IMR-90 (cell line): Measurements from ENCODE around the gene SGPL1. TPM values are rescaled to one million over a fixed set of nuclear protein-coding genes. Genes with fewer than 3 reads are reported as not detected.

Experiments
- ATAC-seq: fragments of 200-7000 bp; cut with Tn5 transposase; 2 replicates; pipeline ENCODE4 v1.9.1; 2020; ENCODE audit warnings: low read depth, mild to moderate bottlenecking, moderate library complexity
- BruUV-seq: library from RNA; stranded (reverse); fragments of 400-500 nt; replicated peaks from 2 replicates; lab custom pipeline; 2021; lab: Mats Ljungman, UMichigan
- CTCF ChIA-PET: fragments of 300-600 bp; formaldehyde crosslinking; extraction: SDS; loops from one replicate; lab custom pipeline; 2021; ENCODE audit warnings: antibody characterized with exemption; lab: Yijun Ruan, JAX
- POLR2A ChIA-PET: fragments of 300-600 bp; sonication (Branson Sonifier 250); formaldehyde crosslinking; loops from one replicate; lab custom pipeline; 2022; ENCODE audit warnings: antibody characterized with exemption; ENCODE audit not compliant: unreplicated experiment; lab: Charles Lee
- DNase-seq: peaks from one replicate; pipeline ENCODE4 v3.0.0; 2013
- H2AFZ ChIP-seq: replicated peaks from 2 replicates; pipeline ENCODE3; 2013; ENCODE audit warnings: low read length, mild to moderate bottlenecking; ENCODE audit not compliant: poor library complexity
- H2AK5ac ChIP-seq: 2 replicates; pipeline ENCODE4 v1.6.1; 2013; ENCODE audit warnings: low read depth, low read length, inconsistent platforms
- H2AK9ac ChIP-seq: replicated peaks from 2 replicates; pipeline ENCODE3; 2013; ENCODE audit warnings: mild to moderate bottlenecking, low read depth, low read length, moderate library complexity; ENCODE audit not compliant: poor library complexity
- H2BK120ac ChIP-seq: 2 replicates; pipeline ENCODE4 v1.6.1; 2013; ENCODE audit warnings: low read depth, low read length, inconsistent platforms
- H2BK15ac ChIP-seq: 3 replicates; pipeline ENCODE4 v1.6.1; 2013; ENCODE audit warnings: low read depth, low read length, inconsistent platforms
- H2BK20ac ChIP-seq: 2 replicates; pipeline ENCODE4 v1.6.1; 2013; ENCODE audit warnings: low read depth, mild to moderate bottlenecking, inconsistent platforms, low read length, moderate library complexity
- H2BK5ac ChIP-seq: 2 replicates; pipeline ENCODE4 v1.6.1; 2013; ENCODE audit warnings: mild to moderate bottlenecking, low read depth, low read length, inconsistent platforms; ENCODE audit not compliant: poor library complexity, severe bottlenecking
- H3K14ac ChIP-seq: replicated peaks from 2 replicates; pipeline ENCODE4 v1.6.1; 2013; ENCODE audit warnings: low read depth, low read length, inconsistent platforms
- H3K18ac ChIP-seq: 2 replicates; pipeline ENCODE4 v1.6.1; 2013; ENCODE audit warnings: low read depth, low read length, control low read depth
- H3K23ac ChIP-seq: 2 replicates; pipeline ENCODE4 v1.6.1; 2013; ENCODE audit warnings: low read depth, low read length, inconsistent platforms
- H3K27ac ChIP-seq: 2 replicates; pipeline ENCODE4 v1.5.1; 2013; ENCODE audit warnings: mild to moderate bottlenecking, control low read depth, low read length; ENCODE audit not compliant: insufficient read depth
- H3K27me3 ChIP-seq: 2 replicates; pipeline ENCODE4 v1.6.1; 2013; ENCODE audit warnings: low read length; ENCODE audit not compliant: control insufficient read depth, insufficient read depth
- H3K36me3 ChIP-seq: 2 replicates; pipeline ENCODE4 v1.6.1; 2013; ENCODE audit warnings: low read length, mixed read lengths; ENCODE audit not compliant: control insufficient read depth, insufficient read depth
- H3K4ac ChIP-seq: 2 replicates; pipeline ENCODE4 v1.6.1; 2013; ENCODE audit warnings: low read depth, low read length, inconsistent platforms
- H3K4me1 ChIP-seq: 2 replicates; pipeline ENCODE4 v1.6.1; 2013; ENCODE audit warnings: low read length, mixed read lengths; ENCODE audit not compliant: control insufficient read depth, insufficient read depth
- H3K4me2 ChIP-seq: 2 replicates; pipeline ENCODE4 v1.6.1; 2013; ENCODE audit warnings: low read depth, mild to moderate bottlenecking, control low read depth, low read length, moderate library complexity
- H3K4me3 ChIP-seq: 2 replicates; pipeline ENCODE4 v1.5.1; 2013; ENCODE audit warnings: low read depth, mild to moderate bottlenecking, control low read depth, low read length, moderate library complexity; ENCODE audit not compliant: insufficient read depth
- H3K56ac ChIP-seq: 2 replicates; pipeline ENCODE4 v1.6.1; 2013; ENCODE audit warnings: low read length, inconsistent platforms; ENCODE audit not compliant: insufficient read depth; ENCODE audit errors: extremely low read depth
- H3K79me1 ChIP-seq, 2 experiments: 2 replicates each; pipeline ENCODE4 v1.6.1; 2013; ENCODE audit warnings: low read length in 2 of 2, inconsistent platforms in 1 of 2, low read depth in 1 of 2
- H3K9ac ChIP-seq: 2 replicates; pipeline ENCODE4 v1.6.1; 2013; ENCODE audit warnings: low read depth, low read length, control low read depth
- H3K9me1 ChIP-seq: 2 replicates; pipeline ENCODE4 v1.6.1; 2013; ENCODE audit warnings: low read length, inconsistent platforms; ENCODE audit not compliant: insufficient read depth
- H3K9me3 ChIP-seq: 2 replicates; pipeline ENCODE4 v1.6.1; 2013; ENCODE audit warnings: low read length; ENCODE audit not compliant: control insufficient read depth, insufficient read depth
- H4K20me1 ChIP-seq: 2 replicates; pipeline ENCODE4 v1.6.1; 2013; ENCODE audit warnings: low read length, inconsistent platforms; ENCODE audit not compliant: insufficient read depth
- H4K5ac ChIP-seq: 2 replicates; pipeline ENCODE4 v1.6.1; 2013; ENCODE audit warnings: mild to moderate bottlenecking, low read depth, low read length, control low read depth
- H4K8ac ChIP-seq, 2 experiments: 2 replicates each; pipeline ENCODE4 v1.6.1; 2013; ENCODE audit warnings: low read depth in 2 of 2, low read length in 2 of 2, control low read depth in 1 of 2, inconsistent platforms in 1 of 2
- H4K91ac ChIP-seq: 2 replicates; pipeline ENCODE4 v1.6.1; 2013; ENCODE audit warnings: low read depth, low read length, inconsistent platforms; ENCODE audit not compliant: insufficient read depth
- BHLHE40 ChIP-seq: fragments of 150-350 bp; IDR thresholded peaks from 2 replicates; pipeline ENCODE4 v1.6.1; 2016; ENCODE audit warnings: mild to moderate bottlenecking, low read depth, low read length
- CEBPB ChIP-seq: IDR thresholded peaks from 2 replicates; pipeline ENCODE4 v1.6.1; 2012; ENCODE audit warnings: low read depth, low read length, improper control_type of control experiment
- CHD1 ChIP-seq: IDR thresholded peaks from 2 replicates; pipeline ENCODE4 v1.6.1; 2012; ENCODE audit warnings: low read depth, low read length, improper control_type of control experiment
- CTCF ChIP-seq: conservative IDR thresholded peaks from 2 replicates; pipeline ENCODE4 v1.5.1; 2012; ENCODE audit warnings: mild to moderate bottlenecking, low read depth, low read length, improper control_type of control experiment
- ELK1 ChIP-seq: fragments of 150-350 bp; IDR thresholded peaks from 2 replicates; pipeline ENCODE4 v1.6.1; 2016; ENCODE audit warnings: low read depth, mild to moderate bottlenecking, low read length, moderate library complexity, borderline replicate concordance
- FOS ChIP-seq: fragments of 150-350 bp; IDR thresholded peaks from 2 replicates; pipeline ENCODE4 v1.6.1; 2016; ENCODE audit warnings: low read depth, low read length
- MAFK ChIP-seq: IDR thresholded peaks from 2 replicates; pipeline ENCODE4 v1.6.1; 2012; ENCODE audit warnings: low read depth, low read length, improper control_type of control experiment
- MAZ ChIP-seq: IDR thresholded peaks from 2 replicates; pipeline ENCODE4 v1.6.1; 2012; ENCODE audit warnings: low read depth, mild to moderate bottlenecking, low read length, improper control_type of control experiment, moderate library complexity, borderline replicate concordance
- MXI1 ChIP-seq: IDR thresholded peaks from 2 replicates; pipeline ENCODE4 v1.6.1; 2012; ENCODE audit warnings: low read depth, mild to moderate bottlenecking, low read length, moderate library complexity, borderline replicate concordance
- NFE2L2 ChIP-seq: fragments of 150-350 bp; IDR thresholded peaks from 2 replicates; pipeline ENCODE4 v1.6.1; 2016; ENCODE audit warnings: low read depth, mild to moderate bottlenecking, low read length
- POLR2A ChIP-seq: IDR thresholded peaks from 2 replicates; pipeline ENCODE4 v1.6.1; 2012; ENCODE audit warnings: mild to moderate bottlenecking, low read depth, low read length
- RAD21 ChIP-seq: IDR thresholded peaks from 2 replicates; pipeline ENCODE4 v1.6.1; 2012; ENCODE audit warnings: low read length, improper control_type of control experiment
- RCOR1 ChIP-seq: IDR thresholded peaks from 2 replicates; pipeline ENCODE4 v1.6.1; 2012; ENCODE audit warnings: mild to moderate bottlenecking, low read length, improper control_type of control experiment; ENCODE audit not compliant: insufficient replicate concordance
- SMC3 ChIP-seq: fragments of 150-350 bp; IDR thresholded peaks from 2 replicates; pipeline ENCODE4 v1.6.1; 2016; ENCODE audit warnings: low read depth, mild to moderate bottlenecking, antibody characterized with exemption, low read length, moderate library complexity
- USF2 ChIP-seq: fragments of 150-350 bp; IDR thresholded peaks from 2 replicates; pipeline ENCODE4 v1.6.1; 2017; ENCODE audit warnings: mild to moderate bottlenecking, antibody characterized with exemption, low read length, low read depth
- WGBS, 2 experiments: methylation state at CpG; one replicate each; pipeline versions ENCODE4 v1.1.5 to v1.1.7; 2013; ENCODE audit warnings: missing lambda C conversion rate in 2 of 2; ENCODE audit not compliant: insufficient read length in 1 of 2; ENCODE audit errors: extremely low coverage in 2 of 2; 5-methylcytosine and 5-hydroxymethylcytosine counted together
- dilution Hi-C: fragments of 300-500 bp; cut with HindIII; formaldehyde crosslinking; loops from one replicate; pipeline ENCODE4 v1.14.3; 2018; ENCODE audit warnings: low sequenced_read_pairs; ENCODE audit not compliant: unreplicated experiment
- in situ Hi-C: fragments of 300-500 bp; cut with MboI; formaldehyde crosslinking; loops from 3 replicates; pipeline ENCODE4 v1.14.3; 2019; ENCODE audit warnings: low sequenced_read_pairs, inconsistent platforms, mixed read lengths
- intact Hi-C: fragments of 100-400 bp; cut with micrococcal nuclease; formaldehyde crosslinking; loops from 2 replicates; pipeline ENCODE4 v1.10.0; 2022
- polyA plus RNA-seq, 3 experiments: library from polyadenylated mRNA; depleted of rRNA; stranded (reverse); fragments of >200 nt; gene quantifications; 2 replicates each; pipeline ENCODE4 v1.2.3, GENCODE V29; 2012; ENCODE audit warnings: low replicate concordance in 1 of 3
- total RNA-seq: library from RNA; depleted of rRNA; stranded (reverse); fragments of >200 nt; gene quantifications from 2 replicates; pipeline ENCODE4 v1.2.3, GENCODE V29; 2012

The SGPL1 gene
- total and polyA plus RNA-seq, 2 of the 4 experiments (the other 2 are of a cell fraction): 12.2 to 26.7 TPM

GRCh38 chr10:70892631-70893030, 76.9 kb downstream of the SGPL1 start:
- Histone ChIP-seq H3K18ac (no peak overlapping the region), H3K4ac (no peak overlapping the region), H3K14ac (no peak overlapping the region), H3K36me3 (no peaks in the 10 kb centered on the region), H2BK5ac (no peak overlapping the region), H4K91ac (no peak overlapping the region), H3K23ac (no peak overlapping the region), H2BK15ac (no peak overlapping the region), H3K9me3 (peaks cover 6% of the 10 kb centered on the region), H3K27ac (no peak overlapping the region), H3K27me3 (peaks cover 13% of the 10 kb centered on the region), H2AFZ (no peak overlapping the region), H3K9ac (no peak overlapping the region), H2BK120ac (no peak overlapping the region), H4K8ac (no peak overlapping the region), H4K5ac (no peak overlapping the region), H3K4me3 (no peak overlapping the region), H2BK20ac (no peak overlapping the region), H2AK9ac (no peak overlapping the region), H3K79me1 (no peaks in the 10 kb centered on the region), H4K20me1 (no peaks in the 10 kb centered on the region), H3K9me1 (no peaks in the 10 kb centered on the region), H3K4me2 (no peak overlapping the region), H2AK5ac (no peak overlapping the region), H3K4me1 (peaks cover 2% of the 10 kb centered on the region; the same call in 1 of the 2 replicates), H3K56ac (no peak overlapping the region)
- ChIA-PET POLR2A (no interaction called here), CTCF (no interaction called here)
- dilution Hi-C loops (no loop called here), intact Hi-C loops (no loop called here), in situ Hi-C loops (no loop called here)
- 81% methylated on average over 3 of the region's 4 CpGs; no CpG with 5 or more reads in 1 of the 2 experiments for WGBS, 2 experiments
- DNase-seq (no peak), ATAC-seq (no peak)
- TF ChIP-seq ELK1 (no peak), FOS (no peak), CHD1 (no peak), CEBPB (no peak), BHLHE40 (no peak), RAD21 (no peak), CTCF (no peak), NFE2L2 (no peak), RCOR1 (no peak), MAZ (no peak), MXI1 (no peak), POLR2A (no peak), MAFK (no peak), USF2 (no peak), SMC3 (no peak)
- no TSS peak for BruUV-seq
